ENCODE results near the gene NMRK1. TPM values are rescaled to one million over a fixed set of nuclear protein-coding genes. Genes with fewer than 3 reads are reported as not detected.

NMRK1 gene
- total RNA-seq, 1 experiment from 2014 or later = 7.8 TPM

- intact Hi-C loops (cut with micrococcal nuclease) = no loop called here
- Histone ChIP-seq H4K20me1 (ENCODE audit: insufficient read depth) (no peaks in the 10 kb centered on the region), H3K9me2 (ENCODE audit: insufficient read depth) (no peaks in the 10 kb centered on the region), H3K4me2 (ENCODE audit: low read length) (no peak overlapping the region), H3K36me3 (ENCODE audit: control insufficient read depth in 1 of 2, insufficient read depth in 2 of 2, low read length in 2 of 2) (no peaks in the 10 kb centered on the region), H3K9ac (ENCODE audit: low read length) (no peak overlapping the region), H3K9me3 (ENCODE audit: control insufficient read depth in 1 of 2, insufficient read depth in 1 of 2, low read depth in 1 of 2, low read length in 2 of 2) (no peaks in the 10 kb centered on the region), H3K27me3 (ENCODE audit: insufficient read depth, low read length) (no peaks in the 10 kb centered on the region), H3K79me2 (ENCODE audit: insufficient read depth, low read length) (no peaks in the 10 kb centered on the region), H3K4me3 (replicated peaks in 1 of 2; ENCODE audit: low read depth in 1 of 2, low read length in 2 of 2) (no peak overlapping the region), H3K27ac (ENCODE audit: low read depth, low read length) (no peak overlapping the region), H2AFZ (ENCODE audit: low read depth, low read length, poor library complexity, severe bottlenecking) (no peak overlapping the region), H3K4me1 (ENCODE audit: control insufficient read depth in 1 of 2, insufficient read depth in 2 of 2, low read length in 2 of 2) (peaks cover 4 to 11% of the 10 kb centered on the region in 2 experiments; a peak in 3 of 4 replicates)
- TF ChIP-seq SRF (IDR thresholded peaks at IDR 0.05; ENCODE audit: low read depth) = no peak
- TF ChIP-seq FOSL1 (IDR thresholded peaks at IDR 0.05; ENCODE audit: low read depth) = no peak
- TF ChIP-seq POLR2A (IDR thresholded peaks at IDR 0.05; ENCODE audit: borderline replicate concordance, extremely low read depth, insufficient read depth, insufficient read length) = no peak
- no peak for TF ChIP-seq EZH2 (IDR thresholded peaks at IDR 0.05)
- no peak for TF ChIP-seq YY1 (IDR thresholded peaks at IDR 0.05; ENCODE audit: extremely low read depth, insufficient replicate concordance, low read depth, low read length)
- TF ChIP-seq ZNF274 (IDR thresholded peaks at IDR 0.05; ENCODE audit: low read depth, low read length) = no peak
- no peak for TF ChIP-seq CEBPB (IDR thresholded peaks at IDR 0.05; ENCODE audit: low read depth)
- TF ChIP-seq POLR2AphosphoS5 (IDR thresholded peaks at IDR 0.05; ENCODE audit: low read depth, low read length) = no peak
- TF ChIP-seq TCF7L2 (IDR thresholded peaks at IDR 0.05; ENCODE audit: borderline replicate concordance, extremely low read depth, insufficient read depth, insufficient read length) = no peak
- TF ChIP-seq REST (IDR thresholded peaks at IDR 0.05; ENCODE audit: low read depth) = no peak
- POLR2A ChIA-PET = no interaction called here
- BruUV-seq (replicated peaks) = no TSS peak
- no peak for ATAC-seq
- CTCF ChIA-PET = no interaction called here
- DNase-seq (ENCODE audit: low read depth, low spot score) = no peak
- RAD21 ChIA-PET (ENCODE audit: low non-redundant PET in 1 of 2, low total read pairs in 2 of 2, uncharacterized antibody in 2 of 2, unreplicated experiment in 2 of 2) = no interaction called here
Observed at GRCh38 chr9:75069171-75069570, 18.8 kb downstream of the NMRK1 start.

Data from HCT116 (cell line).